ENCODE data around the gene YY1. TPM values are rescaled to one million over a fixed set of nuclear protein-coding genes. Genes with fewer than 3 reads are reported as not detected.
"Not testable (repeated sequence)": the region's sequence is repeated elsewhere in the genome, so short reads cannot be mapped to it uniquely, and the experiment has no call there.

Gene YY1
- total RNA-seq, 1 donor from 2014 or later, result 101 TPM

- intact Hi-C loops (cut with micrococcal nuclease), result no loop called here
These were observed 54.0 kb downstream of the YY1 start for GRCh38 chr14:100292776-100293461.

GRCh38 chr14:100293497-100294212, 54.7 kb downstream of the YY1 start:
- intact Hi-C loops (cut with micrococcal nuclease), result no loop called here

- intact Hi-C loops (cut with micrococcal nuclease), result no loop called here
These were observed 55.4 kb downstream of the YY1 start for GRCh38 chr14:100294213-100294962.

DNA sequence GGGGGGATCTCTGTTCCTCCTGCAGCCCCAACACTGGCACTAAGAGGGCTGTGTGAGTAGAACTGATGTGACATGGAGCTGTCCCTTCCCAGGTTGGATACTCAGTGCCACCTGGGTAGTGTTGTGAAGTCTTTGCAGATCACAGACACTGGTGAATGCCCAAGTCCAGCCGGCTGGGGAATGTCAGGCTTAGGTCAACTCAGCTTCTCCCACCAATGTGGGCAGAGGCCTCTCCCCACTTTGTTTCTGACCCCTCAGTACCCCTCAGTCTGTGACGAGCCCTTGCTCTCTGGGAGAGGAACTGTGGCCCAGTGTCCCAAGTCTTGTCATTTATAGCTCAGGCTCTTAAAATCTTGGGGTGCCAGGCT, 56.0 kb downstream of the YY1 start:
- intact Hi-C loops (cut with micrococcal nuclease), result no loop called here

DNA sequence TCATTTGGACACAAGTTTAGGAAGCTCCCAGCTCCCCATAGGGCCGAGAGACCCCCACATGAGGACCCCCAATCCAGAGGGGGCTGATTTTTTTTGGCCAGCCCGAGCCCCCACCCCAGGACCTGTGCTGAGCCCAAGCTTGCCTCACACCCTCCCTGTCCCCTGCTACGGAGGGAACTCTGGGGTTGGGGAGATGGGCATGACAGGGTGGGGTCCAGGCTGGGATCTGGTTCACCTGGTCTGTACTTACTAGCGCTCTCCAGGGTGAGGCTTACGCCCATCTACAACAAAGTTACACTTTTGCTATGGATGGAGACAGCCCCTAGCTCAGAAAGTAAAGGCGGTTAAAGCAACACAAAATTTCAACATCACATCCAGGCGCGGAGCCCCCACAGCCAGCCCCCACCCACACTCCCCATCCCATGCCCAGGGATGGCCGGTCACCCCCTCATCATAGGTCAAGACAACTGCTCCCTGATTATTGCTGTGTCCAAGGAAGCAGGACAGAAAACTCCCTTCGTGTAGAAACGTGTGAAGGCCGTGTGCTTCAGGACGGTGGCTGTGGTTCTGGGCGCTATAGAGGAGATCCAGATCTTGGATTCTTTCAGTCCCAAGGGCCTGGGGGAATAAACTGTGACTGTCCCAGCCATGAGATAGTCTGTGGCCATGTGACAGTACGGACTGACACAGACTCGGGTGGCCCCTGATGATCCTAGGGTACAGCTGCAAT, 56.6 kb downstream of the YY1 start:
- intact Hi-C loops (cut with micrococcal nuclease), result no loop called here

DNA sequence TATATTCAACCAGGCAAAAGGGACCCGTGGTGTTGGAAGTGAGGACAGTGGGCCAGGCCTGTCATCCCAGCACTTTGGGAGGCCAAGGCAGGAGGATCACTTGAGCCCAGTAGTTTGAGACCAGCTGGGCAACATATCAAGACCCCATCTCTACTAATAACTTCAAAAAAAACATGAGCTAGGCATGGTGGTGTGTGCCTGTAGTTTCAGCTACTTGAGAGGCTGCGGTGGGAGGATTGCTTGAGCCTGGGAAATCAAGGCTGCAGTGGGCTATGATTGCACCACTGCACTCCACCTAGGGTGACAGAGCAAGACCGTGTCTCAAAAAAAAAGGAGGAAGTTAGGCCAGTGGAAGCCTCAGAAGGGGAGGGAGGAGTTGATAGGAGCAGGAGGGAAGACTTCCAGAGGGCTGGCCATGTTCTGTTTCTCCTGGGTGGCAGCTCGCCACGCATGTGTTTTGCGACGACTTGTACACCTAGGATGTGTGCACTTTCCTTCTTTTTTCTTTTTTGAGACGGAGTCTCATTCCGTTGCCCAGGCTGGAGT, 57.2 kb downstream of the YY1 start:
- intact Hi-C loops (cut with micrococcal nuclease), result no loop called here

- intact Hi-C loops (cut with micrococcal nuclease), result not testable (repeated sequence)
These were observed 57.8 kb downstream of the YY1 start for GRCh38 chr14:100296729-100297128.

GRCh38 chr14:100297320-100298300, 58.7 kb downstream of the YY1 start:
- intact Hi-C loops (cut with micrococcal nuclease), result no loop called here

DNA sequence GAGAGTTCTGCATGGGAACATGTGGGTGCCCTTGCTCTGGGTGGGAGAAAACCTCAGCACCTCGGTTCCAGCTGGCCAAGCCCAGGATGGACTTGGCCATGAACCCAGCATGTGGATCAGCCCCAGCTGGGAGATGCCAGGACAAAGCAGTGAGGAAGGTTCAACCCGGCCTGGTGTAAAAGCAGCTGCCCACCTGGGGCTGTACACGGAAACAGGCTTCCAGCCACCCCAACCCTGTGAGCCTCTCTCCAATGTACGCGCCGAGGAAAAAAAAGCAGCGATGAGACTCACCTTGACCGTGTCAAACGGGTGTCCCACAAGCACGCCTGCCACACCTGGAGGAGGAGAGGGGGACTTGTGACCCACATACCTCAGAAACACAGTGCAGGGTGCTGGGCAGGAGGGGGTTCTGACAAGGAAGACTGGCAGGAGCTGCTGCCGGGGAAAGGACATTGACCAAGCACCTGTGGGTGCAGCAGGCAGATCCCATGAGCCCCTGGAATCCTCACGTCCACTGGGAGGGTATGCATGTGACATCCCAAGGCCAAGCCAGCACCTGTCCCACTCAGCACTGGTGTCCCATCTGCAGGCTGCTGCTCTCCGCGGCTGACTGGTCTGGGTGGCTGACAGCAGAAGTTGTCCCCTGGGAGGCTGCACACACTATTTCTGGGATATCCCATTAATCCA, 59.8 kb downstream of the YY1 start:
- intact Hi-C loops (cut with micrococcal nuclease), result no loop called here

GRCh38 chr14:100299238-100299560, 60.3 kb downstream of the YY1 start:
- intact Hi-C loops (cut with micrococcal nuclease), result no loop called here

DNA sequence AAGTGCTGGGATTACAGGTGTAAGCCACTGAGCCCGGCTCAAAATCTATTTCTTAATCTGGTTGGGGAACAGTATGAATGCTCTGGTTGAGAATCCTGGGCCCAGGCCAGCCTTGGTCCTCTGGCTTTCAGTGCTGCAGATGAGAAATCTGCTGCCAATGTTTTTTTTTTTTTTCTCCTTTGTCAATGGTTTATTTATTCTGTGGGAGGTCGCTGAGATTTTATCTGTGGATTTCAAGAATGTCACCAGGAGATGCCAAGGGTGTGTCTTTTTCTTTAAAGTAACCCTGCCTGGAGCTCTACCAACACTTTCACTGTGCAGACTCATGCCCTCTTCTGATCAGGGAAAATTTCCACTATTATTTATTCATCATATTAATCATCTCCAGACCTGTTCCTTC, 63.7 kb downstream of the YY1 start:
- intact Hi-C loops (cut with micrococcal nuclease), result no loop called here

DNA sequence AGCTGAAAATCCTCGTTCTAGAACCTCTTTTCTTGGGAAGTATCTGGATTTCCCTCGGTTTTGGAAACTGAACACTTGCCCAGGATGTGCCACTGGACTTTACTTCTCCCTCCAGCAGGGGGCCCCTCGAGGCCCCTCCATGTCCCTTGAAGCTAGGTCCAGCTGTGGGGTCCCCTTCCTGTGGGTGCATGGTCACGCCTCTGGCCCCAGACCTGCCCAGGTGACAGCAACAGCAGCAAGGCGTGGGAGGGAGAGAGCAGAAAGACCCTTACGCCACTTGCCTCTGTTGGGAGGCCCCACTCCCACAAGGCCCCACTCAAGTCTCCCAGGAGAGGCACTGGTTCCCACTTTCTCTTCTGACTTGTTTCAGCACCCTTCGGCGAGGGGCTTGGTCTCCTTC, 64.2 kb downstream of the YY1 start:
- intact Hi-C loops (cut with micrococcal nuclease), result no loop called here

- intact Hi-C loops (cut with micrococcal nuclease), result no loop called here
These were observed 65.0 kb downstream of the YY1 start for GRCh38 chr14:100303925-100304324.

DNA sequence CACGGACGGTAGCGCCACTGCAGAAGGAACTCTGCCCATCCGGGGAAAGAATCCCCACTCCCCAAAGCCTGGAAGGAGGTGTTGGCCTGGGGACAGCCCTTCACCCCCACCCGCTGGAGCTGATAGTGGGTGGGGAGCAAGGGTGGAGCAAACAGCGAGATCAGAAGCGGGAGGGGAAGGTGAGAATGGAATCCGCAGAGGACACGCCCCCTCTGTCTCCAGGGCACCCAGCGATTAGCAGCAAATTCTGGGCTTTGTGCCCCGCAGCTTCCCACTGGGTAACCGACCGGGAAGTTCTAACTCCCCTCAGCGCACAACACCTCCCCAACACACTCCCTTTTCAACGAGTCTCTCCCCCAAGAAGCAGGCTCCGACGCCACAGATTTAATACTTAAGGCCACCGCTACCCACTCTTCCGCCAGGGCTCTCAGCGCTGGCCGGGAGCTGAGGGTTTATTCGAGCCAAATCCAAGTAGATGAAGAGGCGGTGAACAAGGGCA, 65.9 kb downstream of the YY1 start:
- intact Hi-C loops (cut with micrococcal nuclease), result loop anchor here (1.0 kb wide), 1 partner anchor 73 kb away; no protein-coding TSS in a partner anchor

- intact Hi-C loops (cut with micrococcal nuclease), result loop anchor here (1.0 kb wide), 2 partner anchors 20 to 73 kb away; no protein-coding TSS in a partner anchor
These were observed 66.6 kb downstream of the YY1 start for GRCh38 chr14:100305324-100306100.

DNA sequence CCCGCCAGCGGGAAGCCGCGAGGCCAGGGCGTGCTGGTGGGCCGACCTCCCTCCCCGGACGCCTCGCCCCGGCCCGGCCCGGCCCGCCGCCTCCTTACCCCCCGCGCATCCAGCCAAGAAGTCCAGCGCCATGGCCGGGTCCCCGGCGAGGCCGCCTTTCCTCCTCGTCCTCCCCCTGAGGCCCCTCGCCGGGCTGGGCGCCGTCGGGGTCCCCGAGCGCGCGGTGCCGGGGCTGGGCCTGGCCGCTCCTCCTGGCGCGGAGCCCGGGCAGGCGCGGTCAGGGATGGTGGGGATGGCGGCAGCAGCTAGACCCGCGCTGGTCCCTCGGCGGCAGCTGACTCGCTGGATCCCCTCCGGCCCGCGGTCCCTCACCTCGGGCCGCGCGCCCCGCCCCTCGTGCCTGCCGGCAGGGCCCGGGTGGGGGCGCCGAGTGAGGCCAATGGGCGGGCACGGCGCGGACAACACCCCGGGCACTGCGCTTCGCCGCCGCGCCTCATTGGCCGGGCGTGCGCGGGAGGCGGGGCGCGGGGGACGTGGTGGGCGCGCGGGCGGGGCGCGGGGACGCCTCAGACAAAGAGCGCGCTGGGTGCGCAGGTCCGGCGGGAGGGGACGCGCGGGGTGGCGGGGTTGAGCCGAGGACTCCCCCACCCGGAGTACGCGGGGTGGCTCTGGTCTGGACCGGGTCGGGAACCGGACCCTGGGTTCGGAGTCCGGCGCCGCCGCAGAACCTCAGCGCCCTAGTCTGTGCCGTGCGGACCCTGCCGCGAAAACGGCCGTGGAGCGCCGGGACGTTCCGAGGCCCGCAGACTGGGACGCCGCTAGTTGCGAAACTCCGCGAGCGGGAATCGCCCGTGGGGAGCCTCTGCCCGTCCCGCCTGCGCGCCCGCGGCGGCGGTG, 67.4 kb downstream of the YY1 start, which contains the start of gene SLC25A29:
Gene SLC25A29 (minus strand): TSS at position 344 of the 897 bp plus-strand sequence. CDS start 212 bp downstream, at position 132.
- intact Hi-C loops (cut with micrococcal nuclease), result loop anchor here (1.0 kb wide), 1 partner anchor 21 kb away; no protein-coding TSS in a partner anchor
